ENCODE measurements around the gene MAPK8IP1.
"Not testable (repeated sequence)": the region's sequence is repeated elsewhere in the genome, so short reads cannot be mapped to it uniquely, and the experiment has no call there.

MAPK8IP1 gene

GRCh38 chr11:45902452-45903380 is 17.3 kb downstream of the MAPK8IP1 start:
- no peak for TF ChIP-seq CTCF (conservative IDR thresholded peaks at IDR 0.05; ENCODE audit: control insufficient read depth, insufficient read depth, low read depth, low read length)
- no peak for DNase-seq (ENCODE audit: low read depth)
- no peak overlapping the region for H3K4me3 ChIP-seq (ENCODE audit: control insufficient read depth, low read depth, low read length)

GRCh38 chr11:45904309-45904915 is 19.0 kb downstream of the MAPK8IP1 start:
- no peak for DNase-seq (ENCODE audit: low read depth)
- no peak for TF ChIP-seq CTCF (conservative IDR thresholded peaks at IDR 0.05; ENCODE audit: control insufficient read depth, insufficient read depth, low read depth, low read length)
- H3K4me3 ChIP-seq (ENCODE audit: control insufficient read depth, low read depth, low read length) = no peak overlapping the region

GRCh38 chr11:45905095-45905494 is 19.6 kb downstream of the MAPK8IP1 start:
- TF ChIP-seq CTCF (conservative IDR thresholded peaks at IDR 0.05; ENCODE audit: control insufficient read depth, insufficient read depth, low read depth, low read length) = no peak
- H3K4me3 ChIP-seq (ENCODE audit: control insufficient read depth, low read depth, low read length) = no peak overlapping the region
- no peak for DNase-seq (ENCODE audit: low read depth)

- H3K4me3 ChIP-seq (ENCODE audit: control insufficient read depth, low read depth, low read length); DNase-seq (ENCODE audit: low read depth): not testable (repeated sequence)
These were observed 20.1 kb downstream of the MAPK8IP1 start for GRCh38 chr11:45905576-45905975.

- H3K4me3 ChIP-seq (ENCODE audit: control insufficient read depth, low read depth, low read length) = no peak overlapping the region
- no peak for TF ChIP-seq CTCF (conservative IDR thresholded peaks at IDR 0.05; ENCODE audit: control insufficient read depth, insufficient read depth, low read depth, low read length)
- no peak for DNase-seq (ENCODE audit: low read depth)
These were observed 20.7 kb downstream of the MAPK8IP1 start for GRCh38 chr11:45906096-45906682.

- no peak for TF ChIP-seq CTCF (conservative IDR thresholded peaks at IDR 0.05; ENCODE audit: control insufficient read depth, insufficient read depth, low read depth, low read length)
- DNase-seq (ENCODE audit: low read depth) = peak; percentile 39
- H3K4me3 ChIP-seq (ENCODE audit: control insufficient read depth, low read depth, low read length) = no peak within 1 kb of the TSS
These were observed 21.6 kb downstream of the MAPK8IP1 start, which contains the start of gene FREY1 for GRCh38 chr11:45906965-45907611. Gene FREY1, minus strand, starts transcription at chr11:45907271. Its CDS starts 26 bp downstream, at chr11:45907245.

All from fibroblast of mammary gland (primary cell).